HCT116 (cell line): ENCODE data around the gene INSYN1. TPM values are rescaled to one million over a fixed set of nuclear protein-coding genes. Genes with fewer than 3 reads are reported as not detected.
A peak's percentile ranks its signal among the peaks of the same experiment; 100 is the strongest.

Source experiments
- ATAC-seq: fragments of 200-7000 bp; cut with Tn5 transposase; 2 replicates; pipeline ENCODE4 v1.9.1; 2020; ENCODE audit warnings: mild to moderate bottlenecking, moderate library complexity
- BruUV-seq: library from RNA; stranded (reverse); fragments of 400-500 nt; replicated peaks from 2 replicates; lab custom pipeline; 2021; lab: Mats Ljungman, UMichigan
- CTCF ChIA-PET: fragments of 300-600 bp; sonication (Branson Sonifier 250); formaldehyde crosslinking; loops from one replicate; lab custom pipeline; 2021; ENCODE audit warnings: antibody characterized with exemption; lab: Charles Lee
- POLR2A ChIA-PET: fragments of 300-600, 350-600 bp; sonication (Branson Sonifier 250); formaldehyde crosslinking; loops from one replicate; lab custom pipeline; 2021; ENCODE audit warnings: antibody characterized with exemption; lab: Charles Lee
- RAD21 ChIA-PET, 2 experiments: fragments of 300-600 bp; sonication (Branson Sonifier 250); formaldehyde crosslinking; loops; one replicate each; lab custom pipeline; 2023; ENCODE audit warnings: low total read pairs in 2 of 2; ENCODE audit not compliant: uncharacterized antibody in 2 of 2, unreplicated experiment in 2 of 2, low non-redundant PET in 1 of 2; lab: Charles Lee
- DNase-seq: peaks from one replicate; pipeline ENCODE4 v3.0.0-alpha.2; 2010; ENCODE audit warnings: low read depth, low spot score
- H2AFZ ChIP-seq: fragments of 200-600 bp; shearing (Covaris generic), sonication (generic); 2 replicates; pipeline ENCODE4 v1.6.1; 2017; ENCODE audit warnings: low read depth, mixed run types, mixed read lengths, antibody characterized with exemption, low read length; ENCODE audit not compliant: poor library complexity, severe bottlenecking
- H3K27ac ChIP-seq: 2 replicates; pipeline ENCODE4 v1.5.1; 2012; ENCODE audit warnings: low read depth, low read length
- H3K27me3 ChIP-seq: fragments of 200-600 bp; sonication (generic); 2 replicates; pipeline ENCODE4 v1.6.1; 2016; ENCODE audit warnings: mixed run types, low read length, mixed read lengths; ENCODE audit not compliant: insufficient read depth
- H3K36me3 ChIP-seq, 2 experiments: fragments of 200-500 bp in 1 of 2; fragments of 200-600 bp in 1 of 2; sonication (Bioruptor generic) in 1 of 2; sonication (generic) in 1 of 2; 2 replicates each; pipeline versions ENCODE4 v1.5.1 to v1.6.1; 2014 to 2016; ENCODE audit warnings: low read length in 2 of 2, inconsistent platforms in 1 of 2, mixed read lengths in 1 of 2, mixed run types in 1 of 2; ENCODE audit not compliant: insufficient read depth in 2 of 2, control insufficient read depth in 1 of 2
- H3K4me1 ChIP-seq, 2 experiments: fragments of 200-600 bp in 1 of 2; sonication (generic) in 1 of 2; 2 replicates each; pipeline versions ENCODE4 v1.5.1 to v1.6.1; 2012 to 2017; ENCODE audit warnings: low read length in 2 of 2, inconsistent platforms in 1 of 2, mild to moderate bottlenecking in 1 of 2, mixed read lengths in 1 of 2, mixed run types in 1 of 2, moderate library complexity in 1 of 2; ENCODE audit not compliant: insufficient read depth in 2 of 2, control insufficient read depth in 1 of 2
- H3K4me2 ChIP-seq: fragments of 200-600 bp; sonication (generic); 2 replicates; pipeline ENCODE4 v1.6.1; 2017; ENCODE audit warnings: mixed run types, low read length, mixed read lengths
- H3K4me3 ChIP-seq, 2 experiments: fragments of 200-600 bp in 1 of 2; sonication (generic) in 1 of 2; replicated peaks in 1 of 2; 2 replicates each; pipeline ENCODE4 v1.5.1; 2011 to 2016; ENCODE audit warnings: low read length in 2 of 2, control low read depth in 1 of 2, low read depth in 1 of 2, mild to moderate bottlenecking in 1 of 2, mixed read lengths in 1 of 2, mixed run types in 1 of 2
- H3K79me2 ChIP-seq: fragments of 200-600 bp; sonication (generic); 2 replicates; pipeline ENCODE4 v1.6.1; 2017; ENCODE audit warnings: mild to moderate bottlenecking, mixed run types, low read length, moderate library complexity, mixed read lengths; ENCODE audit not compliant: insufficient read depth
- H3K9ac ChIP-seq: fragments of 200-600 bp; sonication (generic); 2 replicates; pipeline ENCODE4 v1.6.1; 2016; ENCODE audit warnings: low read length, mixed read lengths
- H3K9me2 ChIP-seq: fragments of 200-600 bp; sonication (generic), shearing (Covaris generic); 2 replicates; pipeline ENCODE4 v1.6.1; 2017; ENCODE audit warnings: mixed run types, mild to moderate bottlenecking, moderate library complexity; ENCODE audit not compliant: insufficient read depth
- H3K9me3 ChIP-seq, 2 experiments: fragments of 200-500 bp in 1 of 2; fragments of 200-600 bp in 1 of 2; sonication (Bioruptor generic) in 1 of 2; sonication (generic) in 1 of 2; 2 replicates each; pipeline ENCODE4 v1.6.1; 2014 to 2017; ENCODE audit warnings: low read length in 2 of 2, mixed read lengths in 2 of 2, inconsistent platforms in 1 of 2, low read depth in 1 of 2, mild to moderate bottlenecking in 1 of 2, mixed run types in 1 of 2, moderate library complexity in 1 of 2; ENCODE audit not compliant: control insufficient read depth in 1 of 2, insufficient read depth in 1 of 2
- H4K20me1 ChIP-seq: fragments of 200-600 bp; sonication (generic), shearing (Covaris generic); 2 replicates; pipeline ENCODE4 v1.6.1; 2017; ENCODE audit warnings: mixed run types, mild to moderate bottlenecking, moderate library complexity; ENCODE audit not compliant: insufficient read depth
- CBX3 ChIP-seq: IDR thresholded peaks from 2 replicates; pipeline ENCODE4 v1.6.1; 2012; ENCODE audit warnings: low read depth
- MAX ChIP-seq: IDR thresholded peaks from 2 replicates; pipeline ENCODE4 v1.6.1; 2012
- POLR2A ChIP-seq: IDR thresholded peaks from 2 replicates; pipeline ENCODE4 v1.7.0; 2011; ENCODE audit warnings: borderline replicate concordance; ENCODE audit not compliant: insufficient read depth, insufficient read length; ENCODE audit errors: extremely low read depth
- RAD21 ChIP-seq: IDR thresholded peaks from 2 replicates; pipeline ENCODE4 v1.6.1; 2012; ENCODE audit warnings: low read depth, mild to moderate bottlenecking
- SP1 ChIP-seq: IDR thresholded peaks from 2 replicates; pipeline ENCODE4 v1.6.1; 2012; ENCODE audit warnings: low read depth
- TCF7L2 ChIP-seq: IDR thresholded peaks from 2 replicates; pipeline ENCODE4 v1.7.0; 2011; ENCODE audit warnings: borderline replicate concordance, inconsistent platforms; ENCODE audit not compliant: insufficient read depth, insufficient read length; ENCODE audit errors: extremely low read depth
- YY1 ChIP-seq: IDR thresholded peaks from 2 replicates; pipeline ENCODE4 v1.6.1; 2011; ENCODE audit warnings: low read length, low read depth, moderate library complexity, mild to moderate bottlenecking; ENCODE audit not compliant: insufficient replicate concordance; ENCODE audit errors: extremely low read depth
- ZFX ChIP-seq: fragments of 450-650 bp; IDR thresholded peaks from 2 replicates; pipeline ENCODE4 v1.6.1; 2017
- intact Hi-C: fragments of 100-400 bp; cut with micrococcal nuclease; formaldehyde crosslinking; loops from 2 replicates; pipeline ENCODE4 v1.10.0; 2022
- total RNA-seq: library from RNA; stranded (reverse); gene quantifications from one replicate; pipeline ENCODE4 v1.2.1, GENCODE V29; 2021; ENCODE audit not compliant: unreplicated experiment
- TF ChIP-seq, protein P1 (sequence below), 3 experiments: fragments of 200-600 bp in 1 of 3; sonication (generic) in 1 of 3; IDR thresholded peaks in 2 of 3; conservative IDR thresholded peaks in 1 of 3; 2 replicates each; pipeline ENCODE4 v1.5.1; 2012 to 2017; ENCODE audit warnings: low read depth in 2 of 3, low read length in 2 of 3, antibody characterized with exemption in 1 of 3, borderline replicate concordance in 1 of 3, control low read depth in 1 of 3, mild to moderate bottlenecking in 1 of 3, mixed read lengths in 1 of 3, mixed run types in 1 of 3, moderate library complexity in 1 of 3; ENCODE audit not compliant: insufficient read depth in 1 of 3

The INSYN1 gene
- total RNA-seq, 1 experiment from 2014 or later, result 2.0 TPM

DNA sequence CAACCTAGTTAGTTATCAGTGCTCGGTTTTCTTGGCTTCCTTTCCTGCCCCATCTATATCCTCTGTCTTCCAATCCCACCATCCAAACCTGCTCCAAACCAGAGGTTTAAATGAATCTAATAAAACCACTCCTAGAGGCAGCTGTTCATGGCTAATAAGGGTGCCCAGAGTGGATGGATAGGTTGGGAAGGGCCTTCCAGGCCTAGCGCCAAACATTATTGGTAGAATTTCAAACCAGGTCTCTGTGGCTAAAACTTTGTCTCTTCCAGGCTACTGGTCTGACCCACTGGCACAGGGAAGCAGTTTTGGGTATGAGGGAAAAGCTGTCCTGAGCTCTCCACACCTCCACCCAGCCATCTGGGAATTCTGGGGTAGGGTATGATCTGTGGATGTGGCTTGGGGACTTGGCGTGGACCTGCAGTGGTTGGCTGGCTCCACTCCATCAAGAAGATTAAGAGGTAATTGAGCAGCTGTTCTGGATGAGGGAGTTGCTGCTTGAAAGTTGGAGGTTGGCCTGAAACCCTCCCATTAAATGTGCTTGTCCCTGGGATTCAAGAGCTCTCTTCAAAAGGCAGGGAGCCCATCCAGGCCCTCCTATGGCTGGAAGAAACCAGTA lies 29.3 kb upstream of the INSYN1 start:
- no TSS peak for BruUV-seq
- ChIA-PET POLR2A (no interaction called here), CTCF (interaction anchor here (0.9 kb wide), 1 partner anchor 146 kb away, joined by 3 read pairs; no protein-coding TSS in a partner anchor), RAD21 (no interaction called here)
- Histone ChIP-seq H3K9me3 (no peaks in the 10 kb centered on the region), H3K27ac (no peak overlapping the region), H3K4me3 (no peak overlapping the region), H3K4me2 (no peak overlapping the region), H3K9ac (no peak overlapping the region)
- TF ChIP-seq ZFX, result no peak
- no peak for TF ChIP-seq CBX3
- TF ChIP-seq SP1, result no peak
- TF ChIP-seq POLR2A, result no peak
- TF ChIP-seq TCF7L2, result no peak
- no peak for TF ChIP-seq MAX
- TF ChIP-seq, all 23 proteins: peak for 0
- Histone ChIP-seq H4K20me1 (no peaks in the 10 kb centered on the region), H3K79me2 (no peaks in the 10 kb centered on the region), H3K4me1 (peaks cover 0 to 2% of the 10 kb centered on the region in 2 experiments; a peak in 1 of 4 replicates), H3K27me3 (no peaks in the 10 kb centered on the region), H2AFZ (no peak overlapping the region), H3K36me3 (no peaks in the 10 kb centered on the region), H3K9me2 (no peaks in the 10 kb centered on the region)
- DNase-seq (no peak), ATAC-seq (no peak)
- intact Hi-C loops, result loop anchor here (10.0 kb wide), 1 partner anchor 218 kb away; no protein-coding TSS in a partner anchor

DNA sequence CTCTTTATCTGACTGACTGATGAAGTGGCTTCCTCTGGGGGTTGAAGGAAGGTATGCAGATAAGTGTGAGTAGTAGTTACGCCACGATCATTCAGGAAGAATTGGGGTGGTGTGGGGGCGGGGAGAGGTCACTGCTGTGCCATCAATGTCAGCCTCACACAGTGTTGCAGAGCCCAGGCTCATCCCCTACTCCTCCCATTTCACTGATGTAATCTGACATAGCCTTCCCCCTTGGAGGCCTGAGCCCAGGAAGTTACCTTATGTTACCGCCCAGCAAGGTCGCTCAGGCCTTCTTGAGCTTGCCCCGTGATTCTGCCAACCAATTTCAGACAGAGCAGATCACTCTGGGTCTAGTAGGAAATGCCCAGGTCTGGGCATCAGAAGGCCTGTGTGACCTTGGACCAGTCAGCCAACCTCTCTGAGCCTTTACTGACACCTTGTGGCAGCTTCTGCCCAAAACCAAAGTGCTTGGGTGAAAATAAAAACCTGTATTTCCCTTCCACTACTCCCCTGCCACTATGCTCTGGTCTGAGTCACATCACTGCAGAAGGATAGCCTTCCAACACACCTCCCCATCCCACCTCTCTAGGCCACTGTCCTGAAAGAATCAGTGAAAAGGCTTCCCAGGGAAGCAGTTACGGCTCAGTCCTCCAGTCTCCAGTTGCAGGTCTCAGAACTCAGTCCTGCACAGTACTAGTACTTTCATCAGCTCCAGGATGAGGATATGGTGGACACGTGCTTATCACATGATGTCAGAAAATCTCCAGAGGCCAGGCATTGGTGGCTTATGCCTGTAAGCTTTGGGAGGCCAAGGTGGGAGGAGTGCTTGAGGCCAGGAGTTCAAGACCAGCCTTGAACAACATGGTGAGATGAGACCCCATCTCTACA lies 28.1 kb upstream of the INSYN1 start:
- TF ChIP-seq RAD21 (peak; percentile 70), YY1 (no peak)
- TF ChIP-seq, protein P1, sequence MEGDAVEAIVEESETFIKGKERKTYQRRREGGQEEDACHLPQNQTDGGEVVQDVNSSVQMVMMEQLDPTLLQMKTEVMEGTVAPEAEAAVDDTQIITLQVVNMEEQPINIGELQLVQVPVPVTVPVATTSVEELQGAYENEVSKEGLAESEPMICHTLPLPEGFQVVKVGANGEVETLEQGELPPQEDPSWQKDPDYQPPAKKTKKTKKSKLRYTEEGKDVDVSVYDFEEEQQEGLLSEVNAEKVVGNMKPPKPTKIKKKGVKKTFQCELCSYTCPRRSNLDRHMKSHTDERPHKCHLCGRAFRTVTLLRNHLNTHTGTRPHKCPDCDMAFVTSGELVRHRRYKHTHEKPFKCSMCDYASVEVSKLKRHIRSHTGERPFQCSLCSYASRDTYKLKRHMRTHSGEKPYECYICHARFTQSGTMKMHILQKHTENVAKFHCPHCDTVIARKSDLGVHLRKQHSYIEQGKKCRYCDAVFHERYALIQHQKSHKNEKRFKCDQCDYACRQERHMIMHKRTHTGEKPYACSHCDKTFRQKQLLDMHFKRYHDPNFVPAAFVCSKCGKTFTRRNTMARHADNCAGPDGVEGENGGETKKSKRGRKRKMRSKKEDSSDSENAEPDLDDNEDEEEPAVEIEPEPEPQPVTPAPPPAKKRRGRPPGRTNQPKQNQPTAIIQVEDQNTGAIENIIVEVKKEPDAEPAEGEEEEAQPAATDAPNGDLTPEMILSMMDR (IDR thresholded peaks at IDR 0.05 in 2 of 3, conservative IDR thresholded peaks at IDR 0.05 in 1 of 3; ENCODE audit: borderline replicate concordance in 1 of 3, insufficient read depth in 1 of 3, low read depth in 2 of 3, low read length in 2 of 3), result peak; percentile 43 to 57 (median 48); a peak in 5 of 6 replicates
- CTCF ChIA-PET, result interaction anchor here (0.6 to 1.4 kb wide), 3 partner anchors 8 to 145 kb away, joined by 3 to 4 read pairs (median 3); no protein-coding TSS in a partner anchor
- H3K9me2 ChIP-seq, result no peaks in the 10 kb centered on the region
- POLR2A ChIA-PET, result no interaction called here
- H3K9ac ChIP-seq, result no peak overlapping the region
- no peaks in the 10 kb centered on the region for H3K9me3 ChIP-seq
- H3K27ac ChIP-seq, result no peak overlapping the region
- BruUV-seq, result no TSS peak
- DNase-seq (no peak), ATAC-seq (peak; percentile 87)
- no peaks in the 10 kb centered on the region for H3K79me2 ChIP-seq
- RAD21 ChIA-PET, result no interaction called here
- intact Hi-C loops, result loop anchor here (10.0 kb wide), 1 partner anchor 216 kb away; no protein-coding TSS in a partner anchor
- H3K4me1 ChIP-seq, result 0 out of 4 replicates have a peak, but pooled peaks cover 0 to 2% of the 10 kb centered on the region in 2 experiments
- H3K4me2 ChIP-seq, result no peak overlapping the region
- H3K36me3 ChIP-seq, result no peaks in the 10 kb centered on the region
- H3K27me3 ChIP-seq, result no peaks in the 10 kb centered on the region
- no peaks in the 10 kb centered on the region for H4K20me1 ChIP-seq
- H3K4me3 ChIP-seq, result no peak overlapping the region
- H2AFZ ChIP-seq, result no peak overlapping the region
